Mesenteric fat pad (tissue), 1 donor: Measurements from ENCODE around the gene SLC22A14. TPM values are rescaled to one million over a fixed set of nuclear protein-coding genes. Genes with fewer than 3 reads are reported as not detected.
"Not testable (repeated sequence)": the region's sequence is repeated elsewhere in the genome, so short reads cannot be mapped to it uniquely, and the experiment has no call there.

ENCODE experiments used
- DNase-seq: peaks from one replicate; pipeline ENCODE4 v3.0.0-alpha.2; 2020; ENCODE audit warnings: low spot score
- total RNA-seq: library from RNA; stranded (reverse); fragmentation: NEBNext Ultra II Directional; extraction: Animal tissue kit (Norgen Biotek cat#: 25700); gene quantifications from one replicate; pipeline ENCODE4 v1.2.1, GENCODE V29; 2021
- donor health status: DM: yes; HTN: yes; CAD: no.

Gene SLC22A14
- total RNA-seq, 1 donor from 2014 or later = 0.48 TPM

DNA sequence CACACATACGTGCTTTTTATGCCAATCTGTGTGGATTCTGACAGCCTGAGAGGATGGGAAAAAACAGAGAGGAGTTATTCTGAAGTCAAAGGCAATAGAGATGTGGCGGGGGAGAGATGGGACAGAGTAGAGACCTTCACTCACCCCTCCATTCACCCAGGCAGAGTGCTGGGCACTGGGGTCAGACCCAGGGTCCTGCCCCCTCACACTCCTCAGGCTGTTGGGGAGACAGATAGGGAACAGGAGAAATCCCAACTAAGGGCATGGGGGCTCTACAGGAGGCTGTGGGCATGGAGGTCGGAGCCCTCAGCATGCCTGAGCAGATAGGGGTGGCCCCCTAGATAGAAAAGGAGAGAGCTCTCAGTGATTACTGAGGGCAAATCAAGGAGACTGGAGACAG, 30.3 kb downstream of the SLC22A14 start:
- no peak for DNase-seq

DNA sequence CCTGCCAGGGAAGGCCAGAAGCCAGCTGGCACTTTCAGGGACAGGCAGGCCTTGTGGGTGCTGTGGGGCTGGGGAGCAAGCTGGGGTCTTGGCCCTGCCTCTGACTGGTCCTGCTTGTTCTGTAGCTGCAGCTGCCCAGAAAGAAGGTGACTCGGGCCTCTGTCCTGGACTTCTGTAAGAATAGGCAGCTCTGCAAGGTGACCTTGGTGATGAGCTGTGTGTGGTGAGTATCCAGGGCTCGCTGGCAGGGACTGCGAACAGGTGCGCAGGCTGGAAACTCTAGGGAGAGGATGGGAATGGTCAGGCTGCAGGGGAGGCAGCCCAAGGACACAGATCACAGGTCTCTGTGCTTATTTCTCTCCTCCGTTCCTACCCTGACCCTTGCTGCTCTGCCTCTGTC, 31.2 kb downstream of the SLC22A14 start:
- DNase-seq = no peak

DNA sequence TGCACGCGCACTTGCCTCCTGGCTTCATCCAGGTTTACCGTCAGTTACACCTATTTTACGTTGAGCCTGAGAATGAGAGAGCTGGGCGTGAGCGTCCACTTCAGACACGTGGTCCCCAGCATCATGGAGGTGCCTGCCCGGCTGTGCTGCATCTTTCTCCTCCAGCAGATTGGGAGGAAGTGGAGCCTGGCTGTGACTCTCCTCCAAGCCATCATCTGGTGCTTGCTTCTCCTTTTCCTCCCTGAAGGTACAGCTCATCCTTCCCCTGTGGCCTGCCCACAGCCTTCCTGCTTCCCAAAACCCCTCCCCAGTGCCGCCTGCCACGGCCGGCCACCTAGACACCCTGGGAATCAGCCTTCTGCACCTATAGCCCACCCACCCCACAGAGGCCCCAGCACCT, 31.6 kb downstream of the SLC22A14 start:
- DNase-seq = no peak

DNA sequence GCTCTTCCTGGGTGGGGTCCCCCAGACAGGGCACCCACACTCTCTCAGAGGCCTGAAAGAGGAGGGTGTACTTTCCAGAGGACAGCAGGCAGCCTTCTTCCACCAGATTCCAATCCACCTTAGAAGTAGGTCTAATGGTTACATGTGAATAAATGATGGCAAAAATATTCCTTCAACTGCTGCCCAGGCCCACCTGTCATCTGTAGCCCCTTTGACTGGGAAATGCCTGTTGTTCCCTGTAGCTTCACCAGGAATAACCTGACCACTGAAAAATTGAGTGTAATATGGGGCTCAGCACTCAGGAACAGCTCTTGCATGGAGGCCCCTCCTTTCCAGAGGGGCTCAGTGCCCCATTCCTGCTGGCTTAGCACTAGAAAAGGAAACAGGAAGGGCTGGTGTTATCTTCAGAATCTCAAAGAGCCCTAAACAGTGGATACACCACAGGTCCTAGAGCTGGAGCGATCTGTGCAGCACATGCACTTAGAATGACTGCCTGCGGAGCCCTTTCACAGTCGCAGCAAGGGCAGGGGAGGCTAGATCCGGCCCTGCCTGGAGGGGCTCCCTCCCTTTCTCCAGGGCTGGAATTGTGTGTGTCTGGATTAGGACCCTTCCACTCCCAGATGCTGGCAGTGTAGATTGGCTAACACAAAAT, 32.1 kb downstream of the SLC22A14 start:
- no peak for DNase-seq

DNA sequence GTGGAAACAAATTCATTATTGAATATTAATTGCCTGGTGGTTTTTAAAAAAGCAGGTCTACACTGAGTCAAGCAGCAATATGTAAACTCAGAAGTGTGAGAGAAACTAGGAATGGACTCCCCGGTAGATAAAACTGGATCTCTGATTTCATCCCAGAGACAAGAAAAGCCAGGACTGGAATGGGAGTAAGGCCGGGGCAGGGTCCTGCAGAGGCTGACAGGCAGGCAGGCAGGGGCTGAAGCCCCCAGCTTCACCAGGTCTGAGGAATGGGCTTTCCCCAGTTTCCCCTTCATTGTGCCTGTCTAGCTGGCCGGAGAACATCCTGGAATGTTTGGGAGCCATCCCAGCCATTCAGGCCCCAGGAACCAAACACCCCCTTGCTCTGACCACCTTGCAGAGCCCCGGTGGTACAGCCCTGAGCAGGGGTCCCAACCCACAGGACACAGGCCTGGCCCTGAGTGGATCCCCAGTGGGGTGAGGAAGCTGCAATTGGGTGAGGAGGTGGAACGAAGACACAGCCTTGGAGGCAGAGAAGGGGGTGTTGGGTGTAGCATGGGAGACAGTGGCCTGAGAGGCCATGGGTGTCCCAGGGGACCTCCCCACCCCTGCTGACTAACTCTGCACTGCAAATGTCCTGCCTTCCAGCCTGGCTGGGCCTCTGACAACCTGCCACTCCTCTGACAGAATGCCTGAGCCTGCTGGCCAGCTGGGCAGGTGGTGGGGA, 32.8 kb downstream of the SLC22A14 start:
- no peak for DNase-seq

DNA sequence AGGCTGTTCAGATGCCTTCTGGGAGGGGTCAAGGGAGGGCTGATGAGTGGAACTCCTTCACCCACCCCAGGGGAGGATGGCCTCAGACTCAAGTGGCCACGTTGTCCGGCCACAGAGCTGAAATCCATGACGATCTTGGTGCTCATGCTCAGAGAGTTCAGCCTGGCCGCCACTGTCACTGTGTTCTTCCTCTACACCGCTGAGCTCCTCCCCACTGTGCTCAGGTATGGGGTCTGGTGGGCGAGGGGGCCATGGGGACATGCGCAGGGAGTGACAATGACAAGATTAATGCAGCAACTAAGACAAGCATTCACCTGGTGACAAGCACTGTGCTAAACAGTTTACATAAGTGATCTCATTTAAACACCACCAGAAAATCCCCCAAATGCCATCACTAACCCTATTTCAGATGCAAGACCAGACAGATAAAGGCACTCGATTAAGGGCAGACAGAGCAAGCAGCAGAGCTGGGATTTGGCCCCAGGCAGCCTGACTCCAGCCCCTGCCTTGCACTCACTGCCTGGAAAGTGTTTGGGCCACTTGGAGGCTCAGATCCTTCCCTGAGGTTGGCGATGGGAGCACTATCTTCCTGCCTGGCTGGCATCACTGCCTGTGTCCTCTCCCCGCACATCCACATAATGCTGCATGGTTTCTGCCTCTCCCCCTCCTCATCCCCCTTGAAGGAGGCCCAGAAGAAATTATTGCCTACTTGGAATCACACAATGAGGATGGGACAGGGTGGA, 33.6 kb downstream of the SLC22A14 start:
- DNase-seq = no peak

DNA sequence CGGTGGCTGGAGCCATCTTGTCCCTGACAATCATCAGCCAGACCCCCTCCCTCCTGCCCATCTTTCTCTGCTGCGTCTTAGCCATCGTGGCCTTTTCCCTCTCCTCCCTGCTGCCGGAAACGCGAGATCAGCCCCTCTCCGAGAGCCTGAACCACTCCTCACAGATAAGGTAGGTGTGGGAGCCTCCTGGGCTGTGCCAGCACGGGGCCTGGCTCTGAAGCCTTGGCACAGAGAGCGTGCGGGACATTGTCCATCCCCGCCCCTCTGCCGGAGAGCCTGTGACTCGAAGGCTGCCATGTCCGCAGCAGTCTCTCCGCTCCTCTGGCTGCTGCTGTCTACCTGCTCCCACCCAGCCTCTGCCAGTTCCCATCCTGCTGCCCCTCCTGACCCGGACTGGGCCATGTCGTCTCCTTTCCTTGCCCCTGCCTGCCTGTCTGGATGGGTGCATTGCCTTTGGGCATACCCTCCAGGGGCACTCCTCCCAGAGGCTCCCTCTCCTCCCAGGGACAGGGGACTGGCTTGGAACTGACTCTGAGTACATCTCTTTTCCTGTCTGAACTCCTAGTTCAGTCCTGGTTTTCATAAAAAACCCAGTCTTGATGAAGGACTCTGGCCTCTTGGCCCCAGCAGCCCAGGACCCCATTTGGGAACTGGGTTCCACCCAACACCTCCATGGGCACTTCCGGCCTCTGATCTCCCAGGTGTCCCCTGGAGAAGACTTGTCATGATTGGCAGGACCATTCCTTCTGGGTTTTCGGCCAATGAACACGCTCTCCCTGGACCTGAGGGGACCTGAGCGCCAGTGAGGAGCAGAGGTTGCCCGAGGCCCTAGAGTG, 34.5 kb downstream of the SLC22A14 start:
- no peak for DNase-seq

DNA sequence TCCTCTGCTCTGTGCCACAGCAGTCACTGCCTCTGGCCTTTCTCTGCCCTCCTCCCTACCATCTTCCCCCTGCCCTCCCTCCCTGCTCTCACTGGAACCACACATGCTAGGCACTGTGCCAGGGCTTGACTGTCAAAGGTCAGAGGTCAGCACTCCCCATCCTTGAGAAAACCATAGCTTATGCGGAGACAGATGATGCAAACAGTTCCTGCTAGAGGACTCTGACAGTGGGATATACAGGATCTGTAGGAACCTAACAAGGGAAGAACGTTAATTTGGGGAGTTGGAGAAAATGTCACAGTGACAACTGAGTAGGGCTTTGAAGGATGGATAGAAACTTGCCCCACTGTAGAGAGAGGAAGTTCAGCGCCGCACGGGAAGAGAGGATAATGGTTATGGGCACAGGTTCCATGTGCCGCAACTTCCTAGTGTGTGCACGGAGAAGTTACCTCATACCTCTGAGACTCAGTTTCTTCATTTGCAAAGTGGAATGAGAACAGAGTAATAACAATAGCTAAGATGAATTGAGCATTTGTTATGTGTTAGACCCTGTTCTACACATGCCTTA, 35.2 kb downstream of the SLC22A14 start:
- no peak for DNase-seq

DNA sequence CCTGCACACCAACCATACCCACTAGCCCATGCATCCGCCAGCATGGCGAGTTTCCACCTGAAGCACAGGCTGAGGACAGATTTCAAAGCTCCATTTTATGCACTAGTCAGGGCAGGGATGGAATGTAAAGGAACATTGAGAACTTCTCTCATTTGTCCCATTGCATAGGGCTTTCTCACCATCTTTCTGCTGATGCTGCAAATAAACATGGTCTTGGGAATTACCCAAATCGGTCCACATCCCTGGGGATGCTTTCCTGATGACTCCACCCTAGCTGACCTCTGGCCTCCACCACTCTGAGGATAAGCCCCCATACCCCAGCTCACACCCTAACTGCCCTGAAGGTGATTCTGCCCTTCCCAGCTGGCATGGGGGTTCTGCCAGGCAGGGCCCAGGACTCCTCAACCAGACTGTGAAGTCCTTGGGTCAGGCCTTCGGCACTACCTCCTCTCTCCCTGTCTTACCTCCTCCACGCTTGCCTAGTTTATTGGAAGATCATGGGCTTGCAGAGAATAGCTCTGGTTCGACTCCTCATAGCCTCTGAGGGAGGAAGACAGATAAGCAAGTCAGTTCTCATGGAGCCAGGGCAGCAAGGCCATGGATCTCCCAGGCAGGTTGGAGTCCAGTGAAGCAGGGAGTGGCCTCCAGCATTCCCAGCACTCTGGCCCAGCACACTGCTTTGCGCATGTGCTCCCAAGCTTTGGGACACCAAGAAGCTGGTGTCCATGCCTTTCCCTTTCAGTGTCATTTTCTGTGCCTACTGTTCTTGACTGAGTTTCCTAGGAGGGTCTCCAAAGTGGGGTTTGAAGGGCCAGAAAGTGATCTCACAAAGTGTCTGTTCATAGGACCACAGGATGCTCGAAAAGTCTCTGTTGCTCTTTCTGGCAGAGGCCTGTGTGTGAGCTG, 36.9 kb downstream of the SLC22A14 start:
- DNase-seq = no peak

DNA sequence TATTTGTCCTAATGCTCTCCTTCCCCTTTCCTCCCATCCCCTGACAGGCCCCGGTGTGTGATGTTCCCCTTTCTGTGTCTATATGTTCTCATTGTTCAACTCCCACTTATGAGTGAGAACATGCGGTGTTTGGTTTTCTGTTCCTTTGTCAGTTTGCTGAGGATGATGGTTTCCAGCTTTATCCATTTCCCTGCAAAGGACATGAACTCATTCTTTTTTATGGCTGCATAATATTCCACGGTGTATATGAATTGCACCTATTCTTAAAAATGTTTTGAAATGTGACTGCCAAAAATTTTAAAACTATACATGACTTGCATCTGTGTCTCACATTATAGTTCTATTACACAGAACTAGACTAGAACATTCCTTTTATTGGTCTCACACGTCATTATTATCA, 38.5 kb downstream of the SLC22A14 start:
- not testable (repeated sequence) for DNase-seq

DNA sequence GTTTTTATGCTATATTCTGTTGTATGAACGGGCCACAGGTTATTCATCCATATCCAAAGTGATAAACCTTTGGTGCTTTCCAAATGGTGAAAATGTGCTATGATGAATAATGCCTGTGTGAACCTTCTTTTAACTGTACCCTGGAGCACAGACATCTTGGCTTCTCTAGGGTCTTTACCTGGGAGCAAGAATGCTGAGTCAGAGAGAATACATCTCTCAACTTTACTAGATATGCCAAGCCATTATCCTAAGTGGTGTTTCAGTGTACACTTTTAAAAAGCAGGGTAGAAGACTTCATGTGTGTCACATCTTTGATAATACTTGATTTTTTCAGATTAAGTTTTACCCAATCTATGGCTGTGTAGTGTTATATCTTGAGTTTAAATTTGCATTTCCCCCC, 41.0 kb downstream of the SLC22A14 start:
- DNase-seq = no peak

DNA sequence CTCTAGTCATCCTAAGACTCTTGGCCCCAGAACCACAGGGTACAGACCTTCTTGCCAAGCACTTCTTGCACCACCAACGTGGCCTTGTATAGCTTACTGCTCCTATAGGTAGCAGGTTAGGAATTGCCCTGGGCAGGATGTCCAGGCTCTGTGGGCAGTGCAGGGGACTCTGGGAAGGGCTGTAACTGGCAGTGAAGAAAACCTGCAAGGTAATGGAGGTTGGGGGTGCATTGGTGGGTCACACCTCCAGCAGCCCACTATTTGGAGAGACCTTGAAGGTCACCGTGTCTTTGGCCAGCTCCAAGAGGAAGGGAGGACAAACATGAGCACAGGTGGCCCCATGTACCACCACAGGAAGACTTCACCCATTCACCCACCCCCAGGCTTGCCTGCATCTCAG, 43.2 kb downstream of the SLC22A14 start:
- DNase-seq = no peak

DNA sequence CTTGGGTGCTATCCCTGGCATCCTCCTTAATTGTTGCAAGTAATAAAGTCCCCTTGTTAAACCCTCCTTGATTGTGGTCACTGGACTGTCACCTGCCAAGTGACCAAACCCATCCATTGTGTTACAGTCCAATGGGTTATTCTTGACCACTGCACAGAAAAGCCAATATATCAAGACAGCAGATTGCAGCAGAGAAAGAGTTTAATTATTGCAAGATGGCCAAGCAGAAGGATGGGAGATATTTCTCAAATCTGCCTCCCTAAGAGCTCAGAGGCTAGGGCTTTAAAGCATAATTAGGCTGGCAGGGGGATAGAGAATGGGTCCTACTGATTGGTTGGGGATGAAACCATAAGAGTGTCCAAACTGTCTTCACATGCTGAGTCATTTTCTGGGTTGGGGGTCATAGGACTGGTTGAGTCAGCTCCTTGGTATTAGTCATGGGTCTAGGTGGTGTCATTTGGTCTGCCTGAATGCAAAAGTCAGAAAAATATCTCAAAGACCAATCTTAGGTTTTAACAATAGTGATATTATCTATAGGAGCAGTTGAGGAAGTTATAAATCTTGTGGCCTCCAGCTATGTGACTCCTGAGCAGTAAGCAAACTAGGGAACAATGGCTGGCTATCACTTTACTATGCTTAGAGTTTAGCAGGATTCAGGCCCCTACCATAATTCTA, 45.4 kb downstream of the SLC22A14 start:
- DNase-seq = no peak

DNA sequence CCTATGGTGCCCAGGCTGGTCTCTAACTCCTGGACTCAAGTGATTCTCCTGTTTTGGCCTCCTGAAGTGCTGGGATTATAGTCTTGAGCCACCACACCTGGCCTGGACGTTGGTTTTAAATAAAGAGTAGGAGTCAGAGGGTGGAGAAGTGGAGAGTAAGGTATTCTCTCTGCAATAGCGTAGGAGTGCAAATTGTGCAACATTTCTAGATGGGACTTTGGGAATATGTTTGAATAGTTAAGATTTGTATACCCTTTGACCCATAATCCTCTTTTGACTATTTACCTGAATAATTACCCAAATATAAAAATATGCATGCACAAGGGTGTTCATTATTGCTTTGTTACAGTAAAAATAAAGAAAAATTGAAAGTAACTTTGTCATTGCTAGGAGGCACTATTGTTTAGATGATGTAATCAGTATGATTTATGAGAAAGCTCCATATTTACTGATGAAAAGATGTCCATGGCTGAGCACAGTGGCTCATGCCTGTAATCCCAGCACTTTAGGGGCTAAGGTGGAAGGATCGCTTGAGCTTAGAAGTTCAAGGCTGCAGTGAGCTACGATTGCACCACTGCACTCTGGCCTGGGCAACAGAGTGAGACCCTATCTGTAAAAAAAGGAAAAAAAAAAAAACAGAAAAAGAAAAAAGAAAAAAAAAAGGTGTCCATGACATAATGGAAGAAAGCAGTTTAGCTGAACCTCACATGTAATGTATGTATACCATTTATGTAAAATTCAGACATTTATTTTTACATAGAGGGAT, 49.3 kb downstream of the SLC22A14 start:
- DNase-seq = no peak

DNA sequence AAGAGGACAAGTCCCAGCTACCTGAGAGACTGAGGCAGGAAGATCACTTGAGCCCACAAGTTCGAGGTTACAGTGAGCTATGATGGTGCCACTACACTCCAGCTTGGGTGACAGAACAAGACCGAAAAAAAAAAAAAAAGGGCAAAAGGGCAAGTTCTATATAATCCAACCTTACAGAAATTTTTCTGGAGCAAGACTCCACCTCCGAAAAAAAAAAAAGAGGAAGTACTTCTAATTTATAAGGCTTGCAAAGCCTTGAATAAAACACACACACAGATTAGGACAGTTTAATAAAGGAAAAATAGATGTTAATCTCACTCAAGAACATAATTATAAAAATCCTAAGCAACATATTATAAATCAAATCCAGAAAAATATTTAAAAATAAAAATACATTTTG, 50.1 kb downstream of the SLC22A14 start:
- DNase-seq = no peak

DNA sequence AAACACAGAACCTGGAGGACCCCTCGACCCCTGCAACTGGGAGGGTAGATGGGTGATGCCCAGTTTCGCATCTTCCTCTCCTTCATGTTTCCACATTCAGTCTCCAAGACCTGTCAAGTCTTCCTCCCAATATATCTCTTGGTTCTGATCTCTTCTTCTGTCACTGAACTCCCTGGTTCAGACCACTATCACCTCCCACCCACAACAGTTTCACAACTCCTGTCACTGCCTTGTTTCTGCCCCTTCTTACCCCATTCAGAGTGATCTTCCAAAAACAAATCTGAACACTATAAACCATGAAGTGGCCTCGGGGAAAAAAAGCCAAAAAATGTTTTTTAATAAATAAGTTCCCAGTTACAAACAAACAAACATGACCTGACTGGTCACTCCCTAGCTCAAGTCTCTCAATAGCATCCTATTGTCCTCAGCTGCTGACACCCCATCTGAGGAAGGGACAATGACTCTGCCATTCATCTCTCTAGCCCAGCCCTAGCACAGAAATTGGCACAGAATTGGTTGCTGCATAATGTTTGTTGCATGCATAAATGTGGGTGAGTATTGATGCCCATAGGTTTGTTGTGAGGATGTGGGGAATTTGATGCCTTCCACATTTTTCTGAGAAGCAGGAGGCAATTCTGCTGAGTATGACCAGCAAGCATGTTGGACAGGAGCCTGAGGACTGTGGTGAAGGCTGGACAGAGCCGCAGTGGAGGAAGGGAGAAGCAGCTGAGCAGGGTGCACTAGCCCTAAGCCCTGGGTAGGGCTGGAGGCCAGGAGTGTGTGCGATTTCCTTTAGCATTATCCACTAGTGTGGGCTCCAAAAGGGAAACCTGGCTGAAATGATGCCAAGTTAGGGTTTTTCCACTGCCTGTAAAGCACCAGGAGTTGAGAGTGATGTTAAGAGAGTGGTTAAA, 52.3 kb downstream of the SLC22A14 start:
- DNase-seq = no peak

DNA sequence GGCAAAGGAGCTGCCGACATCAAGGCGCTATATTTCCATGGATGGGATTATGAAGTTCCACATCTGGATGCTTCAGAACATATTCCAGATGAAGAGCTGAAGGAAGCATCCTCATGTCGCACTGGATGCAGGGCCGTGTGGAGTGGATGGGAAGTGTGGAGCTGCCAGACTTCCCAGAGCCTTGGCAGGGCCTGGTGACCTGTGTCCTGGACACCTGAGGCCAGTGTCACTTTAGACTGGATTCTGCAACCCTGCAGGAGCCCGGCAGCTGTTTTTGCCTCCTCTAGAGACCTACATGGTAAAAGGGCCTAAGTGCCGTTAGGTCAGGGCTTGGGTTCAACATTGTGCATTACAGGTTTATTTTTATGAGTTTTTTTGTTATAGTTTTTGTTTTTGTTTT, 53.2 kb downstream of the SLC22A14 start:
- no peak for DNase-seq

DNA sequence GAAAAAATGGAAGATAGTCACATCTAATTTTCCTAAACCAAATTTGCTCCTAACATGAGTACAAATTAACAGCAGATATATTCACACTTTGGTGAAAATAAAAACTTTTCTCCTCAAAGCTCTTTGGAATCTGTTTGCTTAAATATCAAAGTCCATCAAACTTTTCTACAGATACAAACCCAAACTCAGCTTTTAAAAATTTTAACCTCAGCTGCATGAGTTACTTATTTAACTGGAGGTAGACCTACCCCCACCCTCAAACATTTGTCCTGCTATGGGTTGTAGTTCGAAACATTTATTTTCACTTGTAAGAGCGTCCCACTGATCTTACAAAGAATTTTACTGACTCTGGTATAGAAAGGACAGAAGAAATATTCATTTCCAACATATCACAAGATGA, 55.6 kb downstream of the SLC22A14 start:
- no peak for DNase-seq
